Panc1 (cell line): ENCODE results near the gene SETD1A. TPM values are rescaled to one million over a fixed set of nuclear protein-coding genes. Genes with fewer than 3 reads are reported as not detected.
A peak's percentile ranks its signal among the peaks of the same experiment; 100 is the strongest.

Experiments used
- ATAC-seq: fragments of 200-7000 bp; cut with Tn5 transposase; 2 replicates; pipeline ENCODE4 v1.9.1; 2020; ENCODE audit warnings: mild to moderate bottlenecking, moderate library complexity
- BruUV-seq: library from RNA; stranded (reverse); fragments of 400-500 nt; replicated peaks from 2 replicates; lab custom pipeline; 2021; lab: Mats Ljungman, UMichigan
- CTCF ChIA-PET: fragments of 300-600 bp; sonication (Branson Sonifier 250); formaldehyde crosslinking; loops from one replicate; lab custom pipeline; 2022; ENCODE audit warnings: antibody characterized with exemption; lab: Charles Lee
- POLR2A ChIA-PET: fragments of 300-600 bp; sonication (Branson Sonifier 250); formaldehyde crosslinking; loops from one replicate; lab custom pipeline; 2022; ENCODE audit warnings: antibody characterized with exemption; lab: Charles Lee
- DNase-seq: peaks from one replicate; pipeline ENCODE4 v3.0.0-alpha.2; 2010; ENCODE audit warnings: low read depth, low spot score
- H3K27ac ChIP-seq: 2 replicates; pipeline ENCODE4 v1.5.1; 2011; ENCODE audit warnings: mild to moderate bottlenecking, low read length, inconsistent platforms
- H3K27me3 ChIP-seq: fragments of 200-500 bp; sonication (Bioruptor generic); 2 replicates; pipeline ENCODE4 v1.6.0; 2014; ENCODE audit warnings: low read length, inconsistent platforms; ENCODE audit not compliant: control insufficient read depth, insufficient read depth
- H3K36me3 ChIP-seq: fragments of 200-500 bp; sonication (Bioruptor generic); 2 replicates; pipeline ENCODE4 v1.5.1; 2014; ENCODE audit warnings: inconsistent platforms, mild to moderate bottlenecking, low read length, moderate library complexity; ENCODE audit not compliant: control insufficient read depth, insufficient read depth
- H3K4me1 ChIP-seq: 2 replicates; pipeline ENCODE4 v1.5.1; 2011; ENCODE audit warnings: inconsistent platforms, mild to moderate bottlenecking, low read length, moderate library complexity; ENCODE audit not compliant: control insufficient read depth, insufficient read depth
- H3K4me3 ChIP-seq, 2 experiments: 2 replicates each; pipeline ENCODE4 v1.5.1; 2011 to 2012; ENCODE audit warnings: low read depth in 2 of 2, low read length in 2 of 2, mild to moderate bottlenecking in 2 of 2, inconsistent platforms in 1 of 2, moderate library complexity in 1 of 2
- H3K9me3 ChIP-seq: fragments of 200-500 bp; sonication (Bioruptor generic); 2 replicates; pipeline ENCODE4 v1.5.1; 2014; ENCODE audit warnings: low read depth, mild to moderate bottlenecking, inconsistent platforms, low read length, moderate library complexity; ENCODE audit not compliant: control insufficient read depth, insufficient read depth
- CTCF ChIP-seq: fragments of 450-650 bp; IDR thresholded peaks from 2 replicates; pipeline ENCODE4 v1.5.1; 2017; ENCODE audit warnings: mild to moderate bottlenecking
- POLR2AphosphoS5 ChIP-seq: IDR thresholded peaks from 2 replicates; pipeline ENCODE4 v1.6.1; 2012; ENCODE audit warnings: mild to moderate bottlenecking, low read depth, low read length, moderate library complexity
- REST ChIP-seq, 2 experiments: IDR thresholded peaks; 2 replicates each; pipeline ENCODE4 v1.6.1; 2011 to 2012; ENCODE audit warnings: low read depth in 2 of 2, control low read depth in 1 of 2, low read length in 1 of 2, mild to moderate bottlenecking in 1 of 2, moderate library complexity in 1 of 2; ENCODE audit not compliant: insufficient read depth in 1 of 2
- SIN3A ChIP-seq: IDR thresholded peaks from 2 replicates; pipeline ENCODE4 v1.6.1; 2012; ENCODE audit warnings: low read depth, mild to moderate bottlenecking, low read length, moderate library complexity, borderline replicate concordance; ENCODE audit not compliant: insufficient read depth
- TCF7L2 ChIP-seq: IDR thresholded peaks from 2 replicates; pipeline ENCODE4 v1.6.1; 2011; ENCODE audit warnings: mild to moderate bottlenecking, low read depth, low read length, inconsistent platforms
- in situ Hi-C: cut with HindIII; loops from 2 replicates; pipeline ENCODE4 v1.10.0; 2016; ENCODE audit warnings: low sequenced_read_pairs, low pct_unique_long_range_greater_than_20kb
- intact Hi-C: fragments of 100-400 bp; cut with micrococcal nuclease; formaldehyde crosslinking; loops from one replicate; pipeline ENCODE4 v1.10.0; 2022; ENCODE audit not compliant: unreplicated experiment
- total RNA-seq: library from RNA; stranded (reverse); gene quantifications from one replicate; pipeline ENCODE4 v1.2.1, GENCODE V29; 2021; ENCODE audit not compliant: unreplicated experiment

SETD1A gene
- total RNA-seq, 1 experiment from 2014 or later, result 38.7 TPM

- DNase-seq (no peak), ATAC-seq (no peak)
- intact Hi-C loops, result no loop called here
- Histone ChIP-seq H3K27ac (no peak overlapping the region), H3K4me1 (no peaks in the 10 kb centered on the region), H3K36me3 (peaks cover 23% of the 10 kb centered on the region), H3K4me3 (no peak overlapping the region), H3K27me3 (no peaks in the 10 kb centered on the region), H3K9me3 (no peaks in the 10 kb centered on the region)
- TF ChIP-seq POLR2AphosphoS5 (no peak), SIN3A (no peak), REST (IDR thresholded peaks at IDR 0.05; ENCODE audit: insufficient read depth in 1 of 2, low read depth in 2 of 2, low read length in 1 of 2) (no peak), TCF7L2 (no peak), CTCF (no peak)
- in situ Hi-C loops, result no loop called here
- ChIA-PET POLR2A (no interaction called here), CTCF (no interaction called here)
- no TSS peak for BruUV-seq
Observed at GRCh38 chr16:30972872-30973271, 15.3 kb downstream of the SETD1A start.

- in situ Hi-C loops, result no loop called here
Observed at GRCh38 chr16:30974348-30974747, 16.8 kb downstream of the SETD1A start.

More at GRCh38 chr16:30974348-30974747, 16.8 kb downstream of the SETD1A start:
- DNase-seq (no peak), ATAC-seq (no peak)
- TF ChIP-seq TCF7L2, result no peak
- no peak for TF ChIP-seq POLR2AphosphoS5
- no peak for TF ChIP-seq CTCF
- no peak for TF ChIP-seq REST (IDR thresholded peaks at IDR 0.05; ENCODE audit: insufficient read depth in 1 of 2, low read depth in 2 of 2, low read length in 1 of 2)
- TF ChIP-seq SIN3A, result no peak
- H3K27ac ChIP-seq, result no peak overlapping the region
- TSS peak; percentile 54 for BruUV-seq
- intact Hi-C loops, result no loop called here
- H3K27me3 ChIP-seq, result no peaks in the 10 kb centered on the region
- ChIA-PET CTCF (no interaction called here), POLR2A (no interaction called here)
- peaks cover 19% of the 10 kb centered on the region for H3K36me3 ChIP-seq
- no peaks in the 10 kb centered on the region for H3K4me1 ChIP-seq
- no peaks in the 10 kb centered on the region for H3K9me3 ChIP-seq
- no peak overlapping the region for H3K4me3 ChIP-seq
